Hematopoietic multipotent progenitor cell (in vitro differentiated cells): Measurements from ENCODE around the gene PNPLA2. TPM values are rescaled to one million over a fixed set of nuclear protein-coding genes. Genes with fewer than 3 reads are reported as not detected.

Experiments used
- DNase-seq, 3 donors: peaks; one replicate each; pipeline ENCODE4 v3.0.0-alpha.2; 2011 to 2015; ENCODE audit warnings: low read depth in 2 of 3, low spot score in 2 of 3
- total RNA-seq: library from RNA; depleted of rRNA; stranded (reverse); fragments of >200 nt; gene quantifications from one replicate; pipeline ENCODE4 v1.2.3, GENCODE V29; 2012

PNPLA2 gene
- total RNA-seq, 1 donor = 107 TPM

- DNase-seq = peak; percentile 86 to 87 (median 86)
Observed at GRCh38 chr11:842370-843002, 23.8 kb downstream of the PNPLA2 start, which contains the start of the genes POLR2L and TSPAN4. Gene POLR2L (minus strand): TSS chr11:842529. CDS start chr11:842508, 21 bp downstream. Gene TSPAN4 (plus strand): TSS chr11:842852. CDS start chr11:850305, 7,453 bp downstream.

GRCh38 chr11:843086-843734 lies 24.5 kb downstream of the PNPLA2 start:
- DNase-seq = no peak

- peak in 2 of 3 donors; percentile 29 to 45 for DNase-seq
Observed at GRCh38 chr11:843818-844692, 25.3 kb downstream of the PNPLA2 start.

- DNase-seq = peak in 2 of 3 donors; percentile 94 to 95
Observed at GRCh38 chr11:844693-845644, 26.3 kb downstream of the PNPLA2 start.

GRCh38 chr11:845872-846495 lies 27.3 kb downstream of the PNPLA2 start:
- no peak for DNase-seq

- no peak for DNase-seq
Observed at GRCh38 chr11:846496-847098, 27.9 kb downstream of the PNPLA2 start.

- no peak for DNase-seq
Observed at GRCh38 chr11:847876-848275, 29.2 kb downstream of the PNPLA2 start.

- DNase-seq = peak in 1 of 3 donors; percentile 66
Observed at GRCh38 chr11:848380-848931, 29.7 kb downstream of the PNPLA2 start.

- DNase-seq = peak in 1 of 3 donors; percentile 32
Observed at GRCh38 chr11:849104-849824, 30.6 kb downstream of the PNPLA2 start.

GRCh38 chr11:849951-850774 lies 31.4 kb downstream of the PNPLA2 start:
- no peak for DNase-seq

- peak in 1 of 3 donors; percentile 57 for DNase-seq
Observed at GRCh38 chr11:850775-851763, 32.4 kb downstream of the PNPLA2 start.

- no peak for DNase-seq
Observed at GRCh38 chr11:852762-853161, 34.0 kb downstream of the PNPLA2 start.

GRCh38 chr11:853682-854448 lies 35.2 kb downstream of the PNPLA2 start:
- no peak for DNase-seq

GRCh38 chr11:854601-855329 lies 36.1 kb downstream of the PNPLA2 start:
- no peak for DNase-seq

GRCh38 chr11:855330-855674 lies 36.6 kb downstream of the PNPLA2 start:
- no peak for DNase-seq
